GM23338 (cell line): ENCODE data around the gene NCOR2. TPM values are rescaled to one million over a fixed set of nuclear protein-coding genes. Genes with fewer than 3 reads are reported as not detected.

Source experiments
- ATAC-seq: fragments of 200-7000 bp; cut with Tn5 transposase; 3 replicates; pipeline ENCODE4 v1.9.1; 2020
- DNase-seq: peaks from one replicate; pipeline ENCODE4 v3.0.0-alpha.2; 2015; ENCODE audit warnings: low spot score
- H2AFZ ChIP-seq: fragments of 200-600 bp; sonication (generic); 2 replicates; pipeline ENCODE4 v1.8.0; 2016; ENCODE audit warnings: antibody characterized with exemption, mild to moderate bottlenecking, moderate library complexity
- H3F3A ChIP-seq: fragments of 200-600 bp; sonication (generic); replicated peaks from 2 replicates; pipeline ENCODE4 v1.8.0; 2017; ENCODE audit warnings: antibody characterized with exemption, mixed run types, low read depth
- H3K27ac ChIP-seq: fragments of 200-600 bp; sonication (generic); 2 replicates; pipeline ENCODE4 v1.6.1; 2016; ENCODE audit warnings: low read depth
- H3K27me3 ChIP-seq: fragments of 200-600 bp; sonication (generic); 2 replicates; pipeline ENCODE4 v1.8.0; 2016; ENCODE audit warnings: mild to moderate bottlenecking, mixed run types, moderate library complexity; ENCODE audit not compliant: insufficient read depth
- H3K36me3 ChIP-seq: fragments of 200-600 bp; sonication (generic); 2 replicates; pipeline ENCODE4 v1.8.0; 2016; ENCODE audit warnings: mild to moderate bottlenecking; ENCODE audit not compliant: insufficient read depth
- H3K4me1 ChIP-seq: fragments of 200-600 bp; sonication (generic); 2 replicates; pipeline ENCODE4 v1.8.0; 2016; ENCODE audit warnings: mild to moderate bottlenecking, moderate library complexity; ENCODE audit not compliant: insufficient read depth
- H3K4me2 ChIP-seq: fragments of 200-600 bp; sonication (generic); 2 replicates; pipeline ENCODE4 v1.7.1; 2017; ENCODE audit warnings: mixed run types
- H3K4me3 ChIP-seq: fragments of 200-600 bp; sonication (generic); 2 replicates; pipeline ENCODE4 v1.6.1; 2016; ENCODE audit warnings: mixed run types
- H3K79me2 ChIP-seq: fragments of 200-600 bp; sonication (generic); replicated peaks from 2 replicates; pipeline ENCODE4 v1.8.0; 2017; ENCODE audit warnings: mild to moderate bottlenecking; ENCODE audit not compliant: insufficient read depth
- H3K9me2 ChIP-seq: fragments of 200-600 bp; sonication (generic); 2 replicates; pipeline ENCODE4 v1.8.0; 2017; ENCODE audit not compliant: insufficient read depth
- H4K20me1 ChIP-seq: fragments of 200-600 bp; sonication (generic); replicated peaks from 2 replicates; pipeline ENCODE4 v1.8.0; 2017; ENCODE audit warnings: mild to moderate bottlenecking; ENCODE audit not compliant: insufficient read depth
- H3K27ac Mint-ChIP-seq: 2 replicates; pipeline ENCODE4 v1.8.0; 2020; ENCODE audit warnings: inconsistent platforms, mild to moderate bottlenecking, moderate library complexity, mixed read lengths
- H3K27me3 Mint-ChIP-seq: 3 replicates; pipeline ENCODE4 v1.8.0; 2022; ENCODE audit warnings: low read depth, mild to moderate bottlenecking, moderate library complexity, mixed read lengths, inconsistent platforms; ENCODE audit not compliant: insufficient read depth, poor library complexity
- H3K36me3 Mint-ChIP-seq: 3 replicates; pipeline ENCODE4 v1.8.0; 2021; ENCODE audit warnings: low read depth, mild to moderate bottlenecking, inconsistent platforms, moderate library complexity, mixed read lengths
- H3K4me1 Mint-ChIP-seq: 3 replicates; pipeline ENCODE4 v1.8.0; 2020; ENCODE audit warnings: mild to moderate bottlenecking, inconsistent platforms, mixed read lengths
- H3K4me3 Mint-ChIP-seq: 3 replicates; pipeline ENCODE4 v1.8.0; 2021; ENCODE audit warnings: moderate library complexity, mild to moderate bottlenecking, inconsistent platforms, mixed read lengths
- H3K9me3 Mint-ChIP-seq: 3 replicates; pipeline ENCODE4 v1.8.0; 2020; ENCODE audit warnings: moderate library complexity, mild to moderate bottlenecking, inconsistent platforms, mixed read lengths
- CREB1 ChIP-seq: fragments of 250-450 bp; sonication (Bioruptor Pico); IDR thresholded peaks from 2 replicates; pipeline ENCODE4 v1.5.0; 2020; ENCODE audit warnings: low read depth, mild to moderate bottlenecking, moderate library complexity
- EZH2 ChIP-seq: fragments of 200-600 bp; sonication (generic); IDR thresholded peaks from one replicate; pipeline ENCODE4 v1.8.0; 2017; ENCODE audit warnings: antibody characterized with exemption, mild to moderate bottlenecking, low read depth; ENCODE audit not compliant: unreplicated experiment
- EZH2phosphoT487 ChIP-seq: fragments of 200-600 bp; sonication (generic); IDR thresholded peaks from one replicate; pipeline ENCODE4 v1.8.1; 2018; ENCODE audit warnings: antibody characterized with exemption; ENCODE audit not compliant: unreplicated experiment
- JUNB ChIP-seq: IDR thresholded peaks from one replicate; pipeline ENCODE4 v1.6.1; 2016; ENCODE audit warnings: antibody characterized with exemption; ENCODE audit not compliant: unreplicated experiment
- NANOG ChIP-seq: IDR thresholded peaks from 2 replicates; pipeline ENCODE4 v1.6.1; 2016; ENCODE audit warnings: antibody characterized with exemption, borderline replicate concordance
- POLR2AphosphoS5 ChIP-seq: IDR thresholded peaks from 2 replicates; pipeline ENCODE4 v1.6.1; 2016; ENCODE audit warnings: antibody characterized with exemption, low read depth
- STAT1 ChIP-seq: IDR thresholded peaks from one replicate; pipeline ENCODE4 v1.6.1; 2016; ENCODE audit warnings: antibody characterized with exemption; ENCODE audit not compliant: unreplicated experiment
- ZNF114 ChIP-seq: fragments of 250-450 bp; sonication (Bioruptor Pico); IDR thresholded peaks from 2 replicates; pipeline ENCODE4 v1.5.0; 2020; ENCODE audit warnings: mild to moderate bottlenecking, moderate library complexity
- ZNF331 ChIP-seq: fragments of 250-450 bp; sonication (Bioruptor Pico); IDR thresholded peaks from 2 replicates; pipeline ENCODE4 v1.5.0; 2020; ENCODE audit warnings: low read depth, mild to moderate bottlenecking, moderate library complexity
- polyA plus RNA-seq: library from polyadenylated mRNA; unstranded; fragments of >200 nt; fragmentation: Nextera tagmentation; extraction: Ambion mirVana; gene quantifications from 2 replicates; pipeline ENCODE4 v1.2.1, GENCODE V29; 2016
- total RNA-seq: library from RNA; depleted of rRNA; stranded (reverse); fragments of >200 nt; shearing (Covaris generic); gene quantifications from 2 replicates; pipeline ENCODE4 v1.2.3, GENCODE V29; 2014
- TF ChIP-seq, protein P1 (sequence below): IDR thresholded peaks from 2 replicates; pipeline ENCODE4 v1.6.1; 2016; ENCODE audit warnings: antibody characterized with exemption
- TF ChIP-seq, protein P2 (sequence below), 2 experiments: fragments of 200-600 bp in 1 of 2; sonication (generic) in 1 of 2; conservative IDR thresholded peaks; 2 replicates each; pipeline versions ENCODE4 v1.5.1 to v1.6.1; 2016 to 2017; ENCODE audit warnings: antibody characterized with exemption in 2 of 2, low read depth in 2 of 2, mild to moderate bottlenecking in 2 of 2, moderate library complexity in 1 of 2
- TF ChIP-seq, protein P3 (sequence below): fragments of 250-450 bp; sonication (Bioruptor Pico); IDR thresholded peaks from 2 replicates; pipeline ENCODE4 v1.5.0; 2020; ENCODE audit warnings: mild to moderate bottlenecking, moderate library complexity
- TF ChIP-seq, protein P4 (sequence below): IDR thresholded peaks from one replicate; pipeline ENCODE4 v1.6.1; 2018; ENCODE audit warnings: antibody characterized with exemption; ENCODE audit not compliant: unreplicated experiment

NCOR2 gene
- total and polyA plus RNA-seq, 2 experiments from 2014 or later: 69.6 to 190 TPM

DNA sequence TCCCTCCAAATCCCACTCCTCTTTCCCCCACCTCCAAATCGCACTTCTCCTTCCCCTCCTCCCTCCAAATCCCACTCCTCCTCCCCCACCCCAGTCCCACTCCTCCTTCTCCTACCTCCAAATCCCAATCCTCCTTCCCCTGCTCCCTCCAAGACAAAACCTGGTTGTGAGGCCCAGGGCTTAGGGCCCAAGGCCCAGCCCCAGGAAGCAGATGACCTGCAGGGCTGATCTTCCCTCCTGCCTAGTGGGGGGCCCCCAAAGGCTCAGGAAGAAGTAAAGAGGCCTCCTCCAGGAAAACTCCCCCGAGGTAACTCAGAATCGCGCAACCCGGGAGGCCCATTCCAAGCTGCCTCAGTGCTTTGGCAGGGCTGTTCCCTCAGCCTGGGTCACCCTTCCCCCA is 34.4 kb downstream of the NCOR2 start:
- ATAC-seq (peak; percentile 36), DNase-seq (no peak)
- no peak overlapping the region for H3K4me3 Mint-ChIP-seq
- no peak overlapping the region for H3K4me2 ChIP-seq
- peaks cover 50% of the 10 kb centered on the region for H4K20me1 ChIP-seq
- peaks cover 49% of the 10 kb centered on the region for H3K36me3 Mint-ChIP-seq
- 0 out of 2 replicates have a peak, but pooled peaks cover 3% of the 10 kb centered on the region for H3F3A ChIP-seq
- no peaks in the 10 kb centered on the region for H3K9me2 ChIP-seq
- no peak for TF ChIP-seq STAT1
- TF ChIP-seq, protein P1, sequence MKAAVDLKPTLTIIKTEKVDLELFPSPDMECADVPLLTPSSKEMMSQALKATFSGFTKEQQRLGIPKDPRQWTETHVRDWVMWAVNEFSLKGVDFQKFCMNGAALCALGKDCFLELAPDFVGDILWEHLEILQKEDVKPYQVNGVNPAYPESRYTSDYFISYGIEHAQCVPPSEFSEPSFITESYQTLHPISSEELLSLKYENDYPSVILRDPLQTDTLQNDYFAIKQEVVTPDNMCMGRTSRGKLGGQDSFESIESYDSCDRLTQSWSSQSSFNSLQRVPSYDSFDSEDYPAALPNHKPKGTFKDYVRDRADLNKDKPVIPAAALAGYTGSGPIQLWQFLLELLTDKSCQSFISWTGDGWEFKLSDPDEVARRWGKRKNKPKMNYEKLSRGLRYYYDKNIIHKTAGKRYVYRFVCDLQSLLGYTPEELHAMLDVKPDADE: no peak
- TF ChIP-seq, protein P2, sequence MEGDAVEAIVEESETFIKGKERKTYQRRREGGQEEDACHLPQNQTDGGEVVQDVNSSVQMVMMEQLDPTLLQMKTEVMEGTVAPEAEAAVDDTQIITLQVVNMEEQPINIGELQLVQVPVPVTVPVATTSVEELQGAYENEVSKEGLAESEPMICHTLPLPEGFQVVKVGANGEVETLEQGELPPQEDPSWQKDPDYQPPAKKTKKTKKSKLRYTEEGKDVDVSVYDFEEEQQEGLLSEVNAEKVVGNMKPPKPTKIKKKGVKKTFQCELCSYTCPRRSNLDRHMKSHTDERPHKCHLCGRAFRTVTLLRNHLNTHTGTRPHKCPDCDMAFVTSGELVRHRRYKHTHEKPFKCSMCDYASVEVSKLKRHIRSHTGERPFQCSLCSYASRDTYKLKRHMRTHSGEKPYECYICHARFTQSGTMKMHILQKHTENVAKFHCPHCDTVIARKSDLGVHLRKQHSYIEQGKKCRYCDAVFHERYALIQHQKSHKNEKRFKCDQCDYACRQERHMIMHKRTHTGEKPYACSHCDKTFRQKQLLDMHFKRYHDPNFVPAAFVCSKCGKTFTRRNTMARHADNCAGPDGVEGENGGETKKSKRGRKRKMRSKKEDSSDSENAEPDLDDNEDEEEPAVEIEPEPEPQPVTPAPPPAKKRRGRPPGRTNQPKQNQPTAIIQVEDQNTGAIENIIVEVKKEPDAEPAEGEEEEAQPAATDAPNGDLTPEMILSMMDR (conservative IDR thresholded peaks at IDR 0.05; ENCODE audit: low read depth in 2 of 2): no peak
- TF ChIP-seq EZH2phosphoT487: no peak
- no peak for TF ChIP-seq CREB1 (CRISPR knock-in tag)
- no peak for TF ChIP-seq POLR2AphosphoS5
- TF ChIP-seq ZNF114 (CRISPR knock-in tag): no peak
- no peak for TF ChIP-seq ZNF331 (CRISPR knock-in tag)
- TF ChIP-seq, protein P3, sequence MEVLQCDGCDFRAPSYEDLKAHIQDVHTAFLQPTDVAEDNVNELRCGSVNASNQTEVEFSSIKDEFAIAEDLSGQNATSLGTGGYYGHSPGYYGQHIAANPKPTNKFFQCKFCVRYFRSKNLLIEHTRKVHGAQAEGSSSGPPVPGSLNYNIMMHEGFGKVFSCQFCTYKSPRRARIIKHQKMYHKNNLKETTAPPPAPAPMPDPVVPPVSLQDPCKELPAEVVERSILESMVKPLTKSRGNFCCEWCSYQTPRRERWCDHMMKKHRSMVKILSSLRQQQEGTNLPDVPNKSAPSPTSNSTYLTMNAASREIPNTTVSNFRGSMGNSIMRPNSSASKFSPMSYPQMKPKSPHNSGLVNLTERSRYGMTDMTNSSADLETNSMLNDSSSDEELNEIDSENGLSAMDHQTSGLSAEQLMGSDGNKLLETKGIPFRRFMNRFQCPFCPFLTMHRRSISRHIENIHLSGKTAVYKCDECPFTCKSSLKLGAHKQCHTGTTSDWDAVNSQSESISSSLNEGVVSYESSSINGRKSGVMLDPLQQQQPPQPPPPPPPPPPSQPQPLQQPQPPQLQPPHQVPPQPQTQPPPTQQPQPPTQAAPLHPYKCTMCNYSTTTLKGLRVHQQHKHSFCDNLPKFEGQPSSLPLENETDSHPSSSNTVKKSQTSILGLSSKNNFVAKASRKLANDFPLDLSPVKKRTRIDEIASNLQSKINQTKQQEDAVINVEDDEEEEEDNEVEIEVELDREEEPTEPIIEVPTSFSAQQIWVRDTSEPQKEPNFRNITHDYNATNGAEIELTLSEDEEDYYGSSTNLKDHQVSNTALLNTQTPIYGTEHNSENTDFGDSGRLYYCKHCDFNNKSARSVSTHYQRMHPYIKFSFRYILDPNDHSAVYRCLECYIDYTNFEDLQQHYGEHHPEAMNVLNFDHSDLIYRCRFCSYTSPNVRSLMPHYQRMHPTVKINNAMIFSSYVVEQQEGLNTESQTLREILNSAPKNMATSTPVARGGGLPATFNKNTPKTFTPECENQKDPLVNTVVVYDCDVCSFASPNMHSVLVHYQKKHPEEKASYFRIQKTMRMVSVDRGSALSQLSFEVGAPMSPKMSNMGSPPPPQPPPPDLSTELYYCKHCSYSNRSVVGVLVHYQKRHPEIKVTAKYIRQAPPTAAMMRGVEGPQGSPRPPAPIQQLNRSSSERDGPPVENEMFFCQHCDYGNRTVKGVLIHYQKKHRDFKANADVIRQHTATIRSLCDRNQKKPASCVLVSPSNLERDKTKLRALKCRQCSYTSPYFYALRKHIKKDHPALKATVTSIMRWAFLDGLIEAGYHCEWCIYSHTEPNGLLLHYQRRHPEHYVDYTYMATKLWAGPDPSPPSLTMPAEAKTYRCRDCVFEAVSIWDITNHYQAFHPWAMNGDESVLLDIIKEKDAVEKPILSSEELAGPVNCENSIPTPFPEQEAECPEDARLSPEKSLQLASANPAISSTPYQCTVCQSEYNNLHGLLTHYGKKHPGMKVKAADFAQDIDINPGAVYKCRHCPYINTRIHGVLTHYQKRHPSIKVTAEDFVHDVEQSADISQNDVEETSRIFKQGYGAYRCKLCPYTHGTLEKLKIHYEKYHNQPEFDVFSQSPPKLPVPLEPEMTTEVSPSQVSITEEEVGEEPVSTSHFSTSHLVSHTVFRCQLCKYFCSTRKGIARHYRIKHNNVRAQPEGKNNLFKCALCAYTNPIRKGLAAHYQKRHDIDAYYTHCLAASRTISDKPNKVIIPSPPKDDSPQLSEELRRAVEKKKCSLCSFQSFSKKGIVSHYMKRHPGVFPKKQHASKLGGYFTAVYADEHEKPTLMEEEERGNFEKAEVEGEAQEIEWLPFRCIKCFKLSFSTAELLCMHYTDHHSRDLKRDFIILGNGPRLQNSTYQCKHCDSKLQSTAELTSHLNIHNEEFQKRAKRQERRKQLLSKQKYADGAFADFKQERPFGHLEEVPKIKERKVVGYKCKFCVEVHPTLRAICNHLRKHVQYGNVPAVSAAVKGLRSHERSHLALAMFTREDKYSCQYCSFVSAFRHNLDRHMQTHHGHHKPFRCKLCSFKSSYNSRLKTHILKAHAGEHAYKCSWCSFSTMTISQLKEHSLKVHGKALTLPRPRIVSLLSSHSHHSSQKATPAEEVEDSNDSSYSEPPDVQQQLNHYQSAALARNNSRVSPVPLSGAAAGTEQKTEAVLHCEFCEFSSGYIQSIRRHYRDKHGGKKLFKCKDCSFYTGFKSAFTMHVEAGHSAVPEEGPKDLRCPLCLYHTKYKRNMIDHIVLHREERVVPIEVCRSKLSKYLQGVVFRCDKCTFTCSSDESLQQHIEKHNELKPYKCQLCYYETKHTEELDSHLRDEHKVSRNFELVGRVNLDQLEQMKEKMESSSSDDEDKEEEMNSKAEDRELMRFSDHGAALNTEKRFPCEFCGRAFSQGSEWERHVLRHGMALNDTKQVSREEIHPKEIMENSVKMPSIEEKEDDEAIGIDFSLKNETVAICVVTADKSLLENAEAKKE (CRISPR knock-in tag): no peak
- no peak for TF ChIP-seq EZH2
- TF ChIP-seq, protein P4, sequence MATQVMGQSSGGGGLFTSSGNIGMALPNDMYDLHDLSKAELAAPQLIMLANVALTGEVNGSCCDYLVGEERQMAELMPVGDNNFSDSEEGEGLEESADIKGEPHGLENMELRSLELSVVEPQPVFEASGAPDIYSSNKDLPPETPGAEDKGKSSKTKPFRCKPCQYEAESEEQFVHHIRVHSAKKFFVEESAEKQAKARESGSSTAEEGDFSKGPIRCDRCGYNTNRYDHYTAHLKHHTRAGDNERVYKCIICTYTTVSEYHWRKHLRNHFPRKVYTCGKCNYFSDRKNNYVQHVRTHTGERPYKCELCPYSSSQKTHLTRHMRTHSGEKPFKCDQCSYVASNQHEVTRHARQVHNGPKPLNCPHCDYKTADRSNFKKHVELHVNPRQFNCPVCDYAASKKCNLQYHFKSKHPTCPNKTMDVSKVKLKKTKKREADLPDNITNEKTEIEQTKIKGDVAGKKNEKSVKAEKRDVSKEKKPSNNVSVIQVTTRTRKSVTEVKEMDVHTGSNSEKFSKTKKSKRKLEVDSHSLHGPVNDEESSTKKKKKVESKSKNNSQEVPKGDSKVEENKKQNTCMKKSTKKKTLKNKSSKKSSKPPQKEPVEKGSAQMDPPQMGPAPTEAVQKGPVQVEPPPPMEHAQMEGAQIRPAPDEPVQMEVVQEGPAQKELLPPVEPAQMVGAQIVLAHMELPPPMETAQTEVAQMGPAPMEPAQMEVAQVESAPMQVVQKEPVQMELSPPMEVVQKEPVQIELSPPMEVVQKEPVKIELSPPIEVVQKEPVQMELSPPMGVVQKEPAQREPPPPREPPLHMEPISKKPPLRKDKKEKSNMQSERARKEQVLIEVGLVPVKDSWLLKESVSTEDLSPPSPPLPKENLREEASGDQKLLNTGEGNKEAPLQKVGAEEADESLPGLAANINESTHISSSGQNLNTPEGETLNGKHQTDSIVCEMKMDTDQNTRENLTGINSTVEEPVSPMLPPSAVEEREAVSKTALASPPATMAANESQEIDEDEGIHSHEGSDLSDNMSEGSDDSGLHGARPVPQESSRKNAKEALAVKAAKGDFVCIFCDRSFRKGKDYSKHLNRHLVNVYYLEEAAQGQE: no peak
- TF ChIP-seq NANOG: no peak
- TF ChIP-seq JUNB: no peak
- no peak overlapping the region for H2AFZ ChIP-seq
- peaks cover 21% of the 10 kb centered on the region for H3K27me3 Mint-ChIP-seq
- peaks cover 19% of the 10 kb centered on the region; the same call in 1 of the 2 replicates for H3K4me1 ChIP-seq
- H3K79me2 ChIP-seq: peaks cover 97% of the 10 kb centered on the region
- peak overlapping the region; percentile 55; the same call in 1 of the 2 replicates for H3K27ac ChIP-seq
- H3K27ac Mint-ChIP-seq: peak overlapping the region; percentile 71
- no peak overlapping the region for H3K4me3 ChIP-seq
- no peaks in the 10 kb centered on the region for H3K27me3 ChIP-seq
- peaks cover 6% of the 10 kb centered on the region; the same call in 2 of the 3 replicates for H3K9me3 Mint-ChIP-seq
- no peaks in the 10 kb centered on the region for H3K36me3 ChIP-seq
- H3K4me1 Mint-ChIP-seq: peaks cover 28% of the 10 kb centered on the region
